ENCODE data around the gene SH2D7.

DNA sequence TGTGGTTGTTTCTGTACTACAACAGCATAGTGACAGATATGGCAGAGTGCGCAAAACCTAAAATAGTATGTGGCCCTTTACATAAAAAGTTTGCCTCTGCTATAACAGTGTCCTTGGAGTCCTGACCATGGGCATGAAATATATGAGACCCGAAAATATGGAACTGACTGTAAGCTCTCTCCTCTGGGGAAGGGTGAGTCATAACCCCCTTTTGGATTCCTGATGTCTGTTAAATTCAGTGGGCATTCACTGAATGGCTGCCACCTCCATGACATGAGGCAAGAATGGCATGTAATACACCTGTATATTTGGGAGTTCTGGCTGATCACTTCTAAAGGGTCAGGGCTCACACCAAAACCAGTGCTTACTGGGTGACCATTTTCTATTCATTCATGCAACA is 21.0 kb upstream of the SH2D7 start:
- TF ChIP-seq CTCF (IDR thresholded peaks at IDR 0.05) (no peak), POLR2AphosphoS5 (IDR thresholded peaks at IDR 0.05; ENCODE audit: low read depth, low read length) (no peak), TCF7L2 (IDR thresholded peaks at IDR 0.05; ENCODE audit: low read depth, low read length) (no peak), SIN3A (IDR thresholded peaks at IDR 0.05; ENCODE audit: borderline replicate concordance, insufficient read depth, low read depth, low read length) (no peak)
- TF ChIP-seq, protein P1, sequence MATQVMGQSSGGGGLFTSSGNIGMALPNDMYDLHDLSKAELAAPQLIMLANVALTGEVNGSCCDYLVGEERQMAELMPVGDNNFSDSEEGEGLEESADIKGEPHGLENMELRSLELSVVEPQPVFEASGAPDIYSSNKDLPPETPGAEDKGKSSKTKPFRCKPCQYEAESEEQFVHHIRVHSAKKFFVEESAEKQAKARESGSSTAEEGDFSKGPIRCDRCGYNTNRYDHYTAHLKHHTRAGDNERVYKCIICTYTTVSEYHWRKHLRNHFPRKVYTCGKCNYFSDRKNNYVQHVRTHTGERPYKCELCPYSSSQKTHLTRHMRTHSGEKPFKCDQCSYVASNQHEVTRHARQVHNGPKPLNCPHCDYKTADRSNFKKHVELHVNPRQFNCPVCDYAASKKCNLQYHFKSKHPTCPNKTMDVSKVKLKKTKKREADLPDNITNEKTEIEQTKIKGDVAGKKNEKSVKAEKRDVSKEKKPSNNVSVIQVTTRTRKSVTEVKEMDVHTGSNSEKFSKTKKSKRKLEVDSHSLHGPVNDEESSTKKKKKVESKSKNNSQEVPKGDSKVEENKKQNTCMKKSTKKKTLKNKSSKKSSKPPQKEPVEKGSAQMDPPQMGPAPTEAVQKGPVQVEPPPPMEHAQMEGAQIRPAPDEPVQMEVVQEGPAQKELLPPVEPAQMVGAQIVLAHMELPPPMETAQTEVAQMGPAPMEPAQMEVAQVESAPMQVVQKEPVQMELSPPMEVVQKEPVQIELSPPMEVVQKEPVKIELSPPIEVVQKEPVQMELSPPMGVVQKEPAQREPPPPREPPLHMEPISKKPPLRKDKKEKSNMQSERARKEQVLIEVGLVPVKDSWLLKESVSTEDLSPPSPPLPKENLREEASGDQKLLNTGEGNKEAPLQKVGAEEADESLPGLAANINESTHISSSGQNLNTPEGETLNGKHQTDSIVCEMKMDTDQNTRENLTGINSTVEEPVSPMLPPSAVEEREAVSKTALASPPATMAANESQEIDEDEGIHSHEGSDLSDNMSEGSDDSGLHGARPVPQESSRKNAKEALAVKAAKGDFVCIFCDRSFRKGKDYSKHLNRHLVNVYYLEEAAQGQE (IDR thresholded peaks at IDR 0.05; ENCODE audit: insufficient read depth in 1 of 2, low read depth in 2 of 2, low read length in 1 of 2), result no peak

Measured in Panc1 (cell line).